HG02759 (cell line): ENCODE results near the gene ARMC5.
"Not testable (repeated sequence)": the region's sequence is repeated elsewhere in the genome, so short reads cannot be mapped to it uniquely, and the experiment has no call there.

ENCODE experiments used
- ATAC-seq: cut with Tn5 transposase; IDR thresholded peaks from one replicate; pipeline ENCODE4 v1.9.1; 2021; ENCODE audit warnings: mild to moderate bottlenecking, moderate library complexity; ENCODE audit not compliant: unreplicated experiment

ARMC5 gene

GRCh38 chr16:31476303-31477219 is 17.3 kb downstream of the ARMC5 start:
- peak; percentile 69 for ATAC-seq

GRCh38 chr16:31477220-31478216 is 18.2 kb downstream of the ARMC5 start:
- ATAC-seq, result peak; percentile 44

- ATAC-seq, result no peak
These were observed 19.7 kb downstream of the ARMC5 start for GRCh38 chr16:31478956-31479355.

DNA sequence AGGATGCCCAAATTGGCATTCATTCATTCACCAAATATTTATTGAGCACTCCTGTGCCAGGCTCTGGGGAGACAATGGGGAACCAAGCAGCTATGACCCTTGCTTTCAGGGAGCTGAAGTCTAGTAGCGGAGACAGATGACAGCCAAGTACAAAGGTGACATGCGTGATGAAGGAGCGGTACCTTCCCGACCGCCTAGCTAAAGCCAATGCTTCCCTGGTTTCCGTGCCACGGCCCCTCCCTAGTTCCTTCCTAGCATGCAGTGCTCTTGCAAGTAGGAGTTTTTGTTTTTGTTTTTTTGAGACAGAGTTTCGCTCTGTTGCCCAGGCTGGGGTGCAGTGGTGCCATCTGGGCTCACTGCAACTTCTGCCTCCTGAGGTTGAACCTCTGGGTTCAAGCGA is 20.4 kb downstream of the ARMC5 start:
- no peak for ATAC-seq

- no peak for ATAC-seq
These were observed 21.7 kb downstream of the ARMC5 start for GRCh38 chr16:31480851-31481536.

GRCh38 chr16:31483081-31483480 is 23.8 kb downstream of the ARMC5 start, which contains the start of gene SLC5A2:
TSS of gene SLC5A2 (plus strand) at chr16:31483123. CDS start at chr16:31483137, 14 bp downstream.
- no peak for ATAC-seq

DNA sequence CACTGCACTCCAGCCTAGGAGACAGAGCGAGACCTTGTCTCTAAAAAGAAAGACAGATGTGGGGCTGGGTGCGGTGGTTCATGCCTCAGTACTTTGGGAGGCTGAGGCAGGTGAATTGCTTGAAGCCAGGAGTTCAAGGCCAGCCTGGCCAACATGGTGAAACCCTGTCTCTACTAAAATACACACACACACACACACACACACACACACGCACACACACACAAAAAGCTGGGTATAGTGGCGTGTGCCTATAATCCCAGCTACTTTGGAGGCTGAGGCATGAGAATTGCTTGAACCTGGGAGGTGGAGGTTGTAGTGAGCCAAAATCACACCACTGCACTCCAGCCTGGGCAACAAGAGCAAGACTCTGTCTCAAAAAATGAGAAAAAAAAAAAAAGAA is 24.7 kb downstream of the ARMC5 start:
- not testable (repeated sequence) for ATAC-seq

GRCh38 chr16:31484491-31485171 is 25.3 kb downstream of the ARMC5 start:
- no peak for ATAC-seq

GRCh38 chr16:31485571-31485970 is 26.3 kb downstream of the ARMC5 start:
- no peak for ATAC-seq

DNA sequence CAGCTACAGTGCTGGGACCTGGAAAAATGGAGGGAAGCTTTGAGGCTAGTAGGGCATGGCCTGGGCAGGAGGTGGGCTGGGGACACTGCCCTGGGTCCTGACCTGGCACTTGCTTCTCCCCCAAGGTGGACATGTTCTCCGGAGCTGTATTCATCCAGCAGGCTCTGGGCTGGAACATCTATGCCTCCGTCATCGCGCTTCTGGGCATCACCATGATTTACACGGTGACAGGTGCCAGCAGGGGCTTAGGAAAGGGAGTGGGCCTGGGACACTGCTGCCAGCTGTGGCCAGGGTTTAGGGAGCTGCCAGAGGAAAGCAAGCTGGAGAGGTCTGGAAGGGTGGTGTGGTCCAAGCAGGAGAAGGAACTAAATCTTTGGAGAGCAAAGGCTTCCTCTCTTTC is 26.7 kb downstream of the ARMC5 start:
- ATAC-seq, result no peak

- ATAC-seq, result peak; percentile 1
These were observed 27.9 kb downstream of the ARMC5 start for GRCh38 chr16:31487071-31487719.

DNA sequence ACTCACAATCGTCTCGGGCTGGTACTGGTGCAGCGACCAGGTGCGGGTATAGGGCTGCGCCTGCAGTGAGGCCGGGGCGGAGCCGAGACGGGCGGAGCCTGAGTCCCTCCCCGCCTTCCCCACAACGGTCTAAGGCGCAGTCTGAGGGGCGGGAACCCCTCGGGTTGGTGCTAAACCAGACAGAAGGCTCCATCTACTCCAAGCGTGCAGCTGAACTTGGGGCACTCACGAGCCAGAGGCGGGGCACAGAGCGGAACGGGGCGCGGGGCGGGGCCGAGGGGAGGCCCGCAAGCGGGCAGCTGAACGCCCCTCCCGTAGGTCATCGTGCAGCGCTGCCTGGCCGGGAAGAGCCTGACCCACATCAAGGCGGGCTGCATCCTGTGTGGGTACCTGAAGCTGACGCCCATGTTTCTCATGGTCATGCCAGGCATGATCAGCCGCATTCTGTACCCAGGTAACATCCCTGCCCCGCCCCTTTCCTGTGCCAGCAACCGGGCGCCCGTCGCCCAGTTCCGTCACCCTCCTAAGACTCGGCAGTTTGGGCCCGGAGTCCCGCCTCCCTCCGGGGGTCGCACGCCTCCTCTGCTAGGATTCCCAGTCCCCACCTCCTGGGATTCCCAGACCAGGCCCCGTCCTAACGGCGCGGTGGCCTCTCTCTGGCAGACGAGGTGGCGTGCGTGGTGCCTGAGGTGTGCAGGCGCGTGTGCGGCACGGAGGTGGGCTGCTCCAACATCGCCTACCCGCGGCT is 28.6 kb downstream of the ARMC5 start:
- ATAC-seq, result peak; percentile 87

DNA sequence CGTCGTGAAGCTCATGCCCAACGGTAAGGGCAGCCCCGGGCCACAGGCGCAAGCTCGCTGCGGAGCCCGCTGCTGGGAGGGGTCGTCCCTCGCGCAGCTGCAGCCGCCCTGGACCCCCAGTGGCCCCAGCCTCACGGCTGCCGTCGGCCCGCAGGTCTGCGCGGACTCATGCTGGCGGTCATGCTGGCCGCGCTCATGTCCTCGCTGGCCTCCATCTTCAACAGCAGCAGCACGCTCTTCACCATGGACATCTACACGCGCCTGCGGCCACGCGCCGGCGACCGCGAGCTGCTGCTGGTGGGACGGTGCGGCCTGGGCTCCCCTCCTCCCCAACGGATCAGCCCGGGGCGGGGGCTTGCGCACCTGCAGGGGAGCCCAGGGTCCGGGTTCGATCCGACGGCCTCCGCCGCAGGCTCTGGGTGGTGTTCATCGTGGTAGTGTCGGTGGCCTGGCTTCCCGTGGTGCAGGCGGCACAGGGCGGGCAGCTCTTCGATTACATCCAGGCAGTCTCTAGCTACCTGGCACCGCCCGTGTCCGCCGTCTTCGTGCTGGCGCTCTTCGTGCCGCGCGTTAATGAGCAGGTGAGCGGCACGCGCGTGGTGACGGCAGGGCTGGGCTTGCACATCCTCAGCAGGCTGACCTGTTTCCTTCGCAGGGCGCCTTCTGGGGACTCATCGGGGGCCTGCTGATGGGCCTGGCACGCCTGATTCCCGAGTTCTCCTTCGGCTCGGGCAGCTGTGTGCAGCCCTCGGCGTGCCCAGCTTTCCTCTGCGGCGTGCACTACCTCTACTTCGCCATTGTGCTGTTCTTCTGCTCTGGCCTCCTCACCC is 29.4 kb downstream of the ARMC5 start:
- no peak for ATAC-seq

- no peak for ATAC-seq
These were observed 29.9 kb downstream of the ARMC5 start for GRCh38 chr16:31489298-31489564.

GRCh38 chr16:31489616-31490584 is 30.6 kb downstream of the ARMC5 start:
- no peak for ATAC-seq

GRCh38 chr16:31491778-31492418 is 32.6 kb downstream of the ARMC5 start:
- no peak for ATAC-seq
